HepG2 (cell line): ENCODE data around the gene TBC1D22A. TPM values are rescaled to one million over a fixed set of nuclear protein-coding genes. Genes with fewer than 3 reads are reported as not detected.

Experiments
- ATF7 ChIP-seq, 2 experiments: fragments of 450-650 bp in 1 of 2; sonication (generic) in 1 of 2; formaldehyde crosslinking in 1 of 2; IDR thresholded peaks; 2 replicates each; pipeline versions ENCODE4 v1.4.0 to v1.6.1; 2016 to 2020; ENCODE audit warnings: antibody characterized with exemption in 1 of 2, mild to moderate bottlenecking in 1 of 2, missing genetic modification reagents in 1 of 2
- BCL6 ChIP-seq: IDR thresholded peaks from 2 replicates; pipeline ENCODE4 v1.6.1; 2016; ENCODE audit warnings: missing genetic modification reagents, missing compliant biosample characterization
- DNMT1 ChIP-seq: sonication (generic); formaldehyde crosslinking; IDR thresholded peaks from 2 replicates; pipeline ENCODE4 v1.5.1; 2020; ENCODE audit warnings: mild to moderate bottlenecking, missing genetic modification reagents
- FOXA1 ChIP-seq, 2 experiments: fragments of 450-650 bp in 1 of 2; sonication (generic) in 1 of 2; formaldehyde crosslinking in 1 of 2; IDR thresholded peaks; 2 replicates each; pipeline versions ENCODE4 v1.4.0 to v1.6.1; 2016 to 2020; ENCODE audit warnings: missing genetic modification reagents in 1 of 2
- FOXP1 ChIP-seq, 2 experiments: fragments of 450-650 bp in 1 of 2; IDR thresholded peaks; 2 replicates each; pipeline ENCODE4 v1.6.1; 2017 to 2018; ENCODE audit warnings: antibody characterized with exemption in 1 of 2
- HOXA9 ChIP-seq: sonication (generic); formaldehyde crosslinking; IDR thresholded peaks from 2 replicates; pipeline ENCODE4 v1.8.1; 2022; ENCODE audit warnings: missing genetic modification reagents, mild to moderate bottlenecking, moderate library complexity, borderline replicate concordance
- KIAA2018 ChIP-seq: sonication (generic); formaldehyde crosslinking; IDR thresholded peaks from 2 replicates; pipeline ENCODE4 v1.5.0; 2020; ENCODE audit warnings: mild to moderate bottlenecking, missing genetic modification reagents, borderline replicate concordance
- MIXL1 ChIP-seq: IDR thresholded peaks from 2 replicates; pipeline ENCODE4 v1.6.1; 2016
- MTA3 ChIP-seq: sonication (generic); formaldehyde crosslinking; IDR thresholded peaks from 2 replicates; pipeline ENCODE4 v1.4.0; 2020; ENCODE audit warnings: missing genetic modification reagents
- PATZ1 ChIP-seq: sonication (generic); formaldehyde crosslinking; IDR thresholded peaks from 2 replicates; pipeline ENCODE4 v1.4.0; 2020; ENCODE audit warnings: missing genetic modification reagents
- PLRG1 ChIP-seq: fragments of 450-650 bp; conservative IDR thresholded peaks from 2 replicates; pipeline ENCODE4 v1.6.1; 2016
- SIN3B ChIP-seq: fragments of 150-350 bp; IDR thresholded peaks from 2 replicates; pipeline ENCODE4 v1.6.1; 2014; ENCODE audit warnings: low read length
- TRIM22 ChIP-seq: fragments of 450-650 bp; IDR thresholded peaks from 2 replicates; pipeline ENCODE4 v1.6.1; 2017
- YY1 ChIP-seq: IDR thresholded peaks from 2 replicates; pipeline ENCODE4 v1.6.1; 2011; ENCODE audit warnings: low read length, low read depth, moderate library complexity, mild to moderate bottlenecking; ENCODE audit not compliant: insufficient read depth, insufficient replicate concordance
- ZFP37 ChIP-seq: sonication (generic); formaldehyde crosslinking; IDR thresholded peaks from 2 replicates; pipeline ENCODE4 v1.4.0; 2020; ENCODE audit warnings: missing genetic modification reagents, borderline replicate concordance
- ZNF766 ChIP-seq: sonication (generic); formaldehyde crosslinking; IDR thresholded peaks from 2 replicates; pipeline ENCODE4 v1.5.0; 2020; ENCODE audit warnings: missing genetic modification reagents, borderline replicate concordance
- polyA plus RNA-seq, 8 experiments: library from polyadenylated mRNA; depleted of rRNA in 3 of 8; stranded (reverse) in 7 of 8; unstranded in 1 of 8; fragments of >200 nt; fragmentation: Illumina TruSeq in 4 of 8; extraction: Trizol in 4 of 8; gene quantifications; 2 replicates each; pipeline versions ENCODE4 v1.2.1 to v1.2.3, GENCODE V29; 2011 to 2016; ENCODE audit warnings: low read depth in 4 of 8, missing spikeins in 1 of 8, mixed read lengths in 1 of 8; ENCODE audit not compliant: insufficient read depth in 1 of 8
- total RNA-seq, 5 experiments: library from RNA; depleted of rRNA; stranded (reverse); fragments of >200 nt; fragmentation: Illumina TruSeq; extraction: Trizol; gene quantifications; 2 replicates each; pipeline ENCODE4 v1.2.3, GENCODE V29; 2016; ENCODE audit warnings: low read depth in 1 of 5

TBC1D22A gene
- total and polyA plus RNA-seq, 2 of the 13 experiments (the other 11 are each of a cell fraction or from before 2014, with no cell fraction given), result 17.3 to 18.0 TPM

GRCh38 chr22:46798366-46799350 is 36.2 kb downstream of the TBC1D22A start (continued):
- TF ChIP-seq KIAA2018 (CRISPR knock-in tag) (peak; percentile 69; the same call in 1 of the 2 replicates), FOXP1 (IDR thresholded peaks at IDR 0.05) (no peak), FOXP1 (CRISPR knock-in tag; IDR thresholded peaks at IDR 0.05) (no peak), HOXA9 (no peak), YY1 (peak; percentile 84), FOXA1 (IDR thresholded peaks at IDR 0.05) (no peak), FOXA1 (CRISPR knock-in tag; IDR thresholded peaks at IDR 0.05) (peak; percentile 28; the same call in 1 of the 2 replicates), BCL6 (CRISPR knock-in tag) (peak; percentile 53; the same call in 1 of the 2 replicates), ZFP37 (peak; percentile 74; the same call in 1 of the 2 replicates), MIXL1 (CRISPR knock-in tag) (peak; percentile 58; the same call in 1 of the 2 replicates), ATF7 (IDR thresholded peaks at IDR 0.05) (no peak), ATF7 (CRISPR knock-in tag; IDR thresholded peaks at IDR 0.05) (peak; percentile 36), MTA3 (no peak), PLRG1 (no peak), SIN3B (peak; percentile 57; the same call in 1 of the 2 replicates), TRIM22 (no peak), PATZ1 (CRISPR knock-in tag) (peak; percentile 76), ZNF766 (no peak; the same call in 1 of the 2 replicates), DNMT1 (CRISPR knock-in tag) (peak; percentile 57)
